GM18520 (cell line): ENCODE results near the gene KIF12.

Experiments used
- ATAC-seq: cut with Tn5 transposase; IDR thresholded peaks from one replicate; pipeline ENCODE4 v1.9.1; 2021; ENCODE audit not compliant: unreplicated experiment

Gene KIF12

DNA sequence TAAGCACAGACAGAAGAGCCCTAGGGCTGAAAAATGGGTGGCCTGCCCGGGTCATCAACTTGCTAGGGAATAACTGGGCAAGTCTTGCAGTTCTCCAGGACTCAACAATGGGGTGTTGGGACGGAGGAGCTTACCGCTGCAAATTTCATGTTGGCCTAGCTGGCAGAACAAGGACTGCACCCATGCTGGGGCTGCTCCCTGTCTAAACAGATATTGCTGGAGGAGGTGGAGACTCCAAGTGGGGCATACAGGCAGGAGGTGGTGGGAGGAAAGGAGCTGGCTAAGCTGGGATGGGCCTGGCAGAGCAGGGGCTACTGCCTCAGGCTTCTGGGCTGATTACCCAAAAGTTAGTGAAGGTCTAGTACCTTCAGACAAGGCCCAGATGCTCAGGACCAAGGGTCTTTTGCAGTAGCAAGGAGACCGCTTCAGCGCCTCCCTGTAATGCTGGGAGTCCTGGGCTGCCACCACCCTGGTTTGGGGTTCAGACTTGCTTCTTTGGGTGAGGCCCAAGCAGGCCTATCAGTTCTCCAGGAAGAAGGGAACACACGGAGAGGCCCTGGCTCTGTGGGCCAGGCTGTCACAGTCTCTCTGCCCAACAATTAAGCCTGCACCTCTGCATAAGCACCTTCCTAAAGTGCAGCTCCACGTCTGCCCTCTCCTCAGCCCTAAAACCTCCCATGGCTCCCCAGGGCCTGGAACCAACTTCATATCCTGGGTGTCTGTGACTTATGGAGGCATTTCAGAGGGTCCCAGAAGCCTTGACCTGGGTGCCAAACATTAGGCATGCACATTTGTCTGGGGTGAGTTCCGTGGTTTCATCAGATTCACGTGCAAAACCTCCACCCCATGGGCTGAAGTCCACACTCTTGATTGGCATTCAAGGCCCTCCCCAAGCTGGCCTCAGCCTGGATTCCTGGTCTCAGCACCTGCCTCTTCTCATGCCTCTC, 24.2 kb upstream of the KIF12 start:
- no peak for ATAC-seq

DNA sequence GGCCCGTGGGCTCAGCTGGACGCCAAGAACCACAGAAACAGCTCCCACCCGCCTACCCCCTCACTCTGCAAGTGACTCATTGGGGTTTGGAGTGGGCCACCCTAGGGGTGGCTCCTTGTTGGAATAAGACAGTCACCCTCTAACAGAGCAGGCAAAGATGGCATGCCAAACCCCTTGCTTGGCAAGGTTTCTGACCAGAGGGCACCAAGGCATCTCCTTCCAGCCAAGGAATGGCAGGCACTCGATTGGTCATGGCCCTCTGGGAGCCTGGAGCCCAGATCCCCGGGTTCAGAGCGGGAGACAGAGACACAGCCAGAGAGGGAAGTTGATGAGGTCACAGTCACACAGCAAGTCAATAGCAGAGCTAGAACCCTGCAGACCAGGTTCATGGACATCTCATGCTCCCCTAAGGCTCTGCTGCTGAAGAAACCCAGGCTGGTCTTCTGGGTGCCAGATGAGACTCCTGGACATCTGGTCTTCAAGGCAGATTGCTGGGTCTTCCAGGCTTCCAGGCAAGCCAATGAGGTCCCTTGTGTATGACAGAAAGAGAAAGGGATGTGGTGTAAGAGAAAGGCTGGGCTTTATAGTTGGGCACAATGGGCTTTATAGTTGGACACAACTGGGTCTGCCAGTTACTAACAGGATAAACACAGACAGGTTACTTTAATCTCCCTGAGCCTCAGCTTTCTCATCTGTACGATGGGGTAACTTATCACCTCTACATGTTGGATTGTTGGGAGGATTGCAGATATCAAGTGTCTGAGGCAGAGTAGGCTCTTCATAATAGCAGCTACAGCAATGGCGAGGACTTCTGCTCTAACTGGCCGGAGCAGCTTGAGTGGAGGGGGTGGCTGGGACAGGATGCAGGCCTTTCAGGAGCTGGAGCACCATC, 23.3 kb upstream of the KIF12 start:
- ATAC-seq, result no peak

DNA sequence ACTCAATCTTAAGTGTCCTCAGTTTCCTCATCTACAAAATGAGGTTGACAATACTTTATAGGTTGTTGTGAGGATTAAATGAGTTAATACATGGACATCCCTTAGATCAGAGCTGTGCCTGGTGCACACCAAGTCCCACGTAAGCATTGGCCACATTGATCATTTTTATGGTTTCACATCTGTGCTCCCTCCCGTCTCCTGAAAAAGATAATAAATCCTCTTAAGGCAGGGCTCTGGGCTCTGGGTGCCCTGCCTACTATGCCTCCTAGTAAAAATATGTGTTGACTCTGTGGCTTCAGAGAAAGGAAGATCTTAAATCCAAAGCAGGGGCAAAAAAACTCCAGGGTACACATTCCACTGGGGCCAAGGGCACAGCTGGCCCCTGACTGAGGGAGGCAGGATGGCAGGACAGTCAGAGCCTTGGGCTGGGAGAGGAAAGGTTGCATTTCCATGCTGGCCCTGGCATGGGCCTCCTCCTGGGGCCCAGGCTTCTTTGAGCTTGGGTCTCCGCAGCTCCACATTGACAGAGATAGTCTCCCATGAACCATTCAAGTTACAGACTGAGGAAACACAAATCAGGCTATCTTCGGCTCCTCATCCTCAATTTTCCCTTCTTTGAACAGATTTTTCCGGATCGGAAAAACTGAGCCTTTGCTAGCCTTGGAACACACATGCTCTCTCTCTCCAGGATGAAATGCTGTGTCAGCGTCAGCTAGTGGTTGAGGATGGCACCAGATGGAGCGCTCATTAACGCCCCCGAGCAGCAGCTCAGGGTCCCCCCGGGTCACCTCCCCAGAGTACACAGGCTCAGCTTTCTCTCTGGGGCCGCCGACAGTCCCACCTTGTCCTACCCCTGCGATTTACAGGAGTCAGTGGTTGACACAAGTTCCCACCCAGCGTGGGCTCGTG, 22.4 kb upstream of the KIF12 start:
- ATAC-seq, result no peak

DNA sequence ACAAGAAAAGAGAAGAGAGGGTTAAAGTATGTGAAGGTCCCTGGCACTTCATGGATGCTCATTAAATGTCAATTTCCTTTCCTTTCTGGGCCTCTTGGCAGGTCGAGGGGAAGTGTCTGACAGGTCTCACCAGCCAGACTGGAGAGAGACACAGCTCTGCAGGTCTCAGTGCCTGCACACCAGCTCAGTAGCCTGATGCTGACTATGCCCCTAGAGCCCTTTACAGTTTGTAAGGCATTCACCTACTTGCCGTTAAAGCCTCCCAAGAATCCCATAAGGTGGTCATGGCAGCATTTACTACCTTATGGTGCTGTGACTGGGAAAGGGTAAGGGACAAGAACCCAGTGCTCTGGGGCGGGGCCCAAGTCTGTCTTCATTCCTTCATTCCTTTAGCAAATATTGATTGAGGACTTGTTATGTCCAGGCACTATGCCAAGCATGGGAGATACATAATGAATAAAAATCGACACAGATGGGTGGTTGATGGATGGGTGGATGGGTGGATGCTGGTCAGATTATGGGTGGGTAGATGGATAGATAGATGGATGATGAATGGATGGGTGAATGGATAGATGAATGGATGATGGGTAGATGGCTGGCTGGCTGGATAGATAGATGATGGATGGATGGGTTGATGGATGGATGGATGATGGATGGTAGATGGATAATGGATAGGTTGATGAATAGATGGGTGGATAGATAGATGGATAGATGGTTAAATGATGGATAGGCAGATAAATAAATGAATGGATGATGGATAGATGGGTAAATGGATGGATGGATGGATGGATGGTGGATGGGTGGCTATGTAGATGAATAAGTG, 21.3 kb upstream of the KIF12 start:
- ATAC-seq, result no peak

DNA sequence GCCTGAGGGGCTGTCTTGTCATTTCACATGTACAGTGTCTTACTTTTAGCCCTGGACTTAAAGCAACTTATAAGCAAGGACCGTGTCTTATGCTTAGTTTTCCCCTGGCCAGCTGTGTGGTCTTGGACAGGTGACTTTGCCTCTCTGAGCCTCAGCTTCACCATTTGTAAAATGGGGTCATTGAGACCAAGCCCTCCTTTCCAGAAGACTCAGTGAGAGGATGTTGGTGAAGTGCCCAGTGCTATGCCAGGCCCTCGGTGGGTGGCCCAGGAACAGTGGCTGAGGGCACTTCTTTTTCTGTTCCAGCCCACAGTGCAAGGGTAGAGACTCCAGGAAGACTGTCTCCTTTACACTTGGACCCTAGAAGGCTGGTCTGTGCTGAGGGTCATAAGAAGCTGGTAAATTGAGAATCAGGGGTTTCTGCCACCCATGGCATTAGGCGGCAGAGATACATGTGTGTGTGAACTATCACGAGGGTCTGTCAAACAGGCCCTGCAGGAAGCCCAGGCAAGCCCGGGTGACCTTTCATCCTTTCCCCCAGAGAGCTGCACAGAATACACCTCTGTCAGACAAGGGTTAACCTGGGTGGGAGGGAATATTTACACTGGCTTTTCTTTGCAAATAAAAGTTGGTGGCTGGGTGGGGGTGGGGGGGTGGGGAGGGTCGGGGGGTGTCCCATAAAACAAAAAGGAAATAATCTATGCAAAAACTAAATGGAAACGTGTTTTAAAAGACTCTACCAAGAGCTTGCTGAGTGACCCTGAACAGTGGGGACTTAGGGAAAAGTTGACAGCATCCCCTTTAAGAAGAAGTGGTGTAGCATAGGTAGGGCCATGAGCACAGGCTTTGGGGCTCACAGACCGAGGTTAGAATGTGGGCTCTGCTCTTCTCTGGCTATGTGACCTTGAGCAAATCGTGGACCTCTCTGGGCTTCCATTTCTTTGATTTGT, 20.4 kb upstream of the KIF12 start:
- ATAC-seq, result no peak

DNA sequence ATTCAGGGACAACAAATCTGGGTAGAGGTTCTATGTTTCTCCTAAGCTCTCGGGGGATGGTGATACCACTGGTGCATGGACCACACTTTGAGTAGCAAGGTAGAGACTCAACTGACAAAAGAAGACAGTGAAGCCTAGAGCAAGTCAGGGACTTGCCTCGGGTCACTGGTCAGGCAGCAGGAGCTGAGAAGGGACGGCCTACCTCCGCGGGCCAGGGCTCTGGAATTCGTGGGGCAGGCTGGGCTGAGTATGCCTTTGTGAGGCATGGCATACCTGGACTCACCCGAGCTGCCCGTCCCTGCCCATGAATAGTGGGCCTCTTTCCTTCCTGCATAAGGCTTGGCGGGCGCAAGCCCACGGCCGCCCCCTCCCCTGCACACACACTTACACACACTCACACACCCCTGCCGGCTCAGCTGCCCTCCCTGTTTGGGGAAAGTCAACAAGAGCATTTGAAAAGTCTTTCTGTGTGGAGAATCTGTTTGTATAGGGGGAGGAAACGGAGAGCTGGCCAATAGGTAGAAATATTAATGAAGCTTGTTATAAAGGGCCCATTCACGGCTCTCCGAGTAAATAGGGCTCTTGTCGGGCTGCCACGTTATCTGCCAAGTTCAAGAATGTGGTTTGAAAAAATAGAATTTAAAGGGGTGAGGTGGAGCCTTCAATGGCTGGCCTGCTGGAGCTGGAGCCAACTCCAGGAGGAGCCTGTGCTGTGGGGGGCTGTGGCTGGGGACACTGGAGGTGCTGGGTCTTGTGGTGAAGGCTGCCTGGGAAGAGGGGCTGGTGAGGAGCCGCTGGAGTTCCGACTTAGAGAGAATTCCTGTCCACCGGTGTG, 19.1 kb upstream of the KIF12 start:
- ATAC-seq, result no peak

DNA sequence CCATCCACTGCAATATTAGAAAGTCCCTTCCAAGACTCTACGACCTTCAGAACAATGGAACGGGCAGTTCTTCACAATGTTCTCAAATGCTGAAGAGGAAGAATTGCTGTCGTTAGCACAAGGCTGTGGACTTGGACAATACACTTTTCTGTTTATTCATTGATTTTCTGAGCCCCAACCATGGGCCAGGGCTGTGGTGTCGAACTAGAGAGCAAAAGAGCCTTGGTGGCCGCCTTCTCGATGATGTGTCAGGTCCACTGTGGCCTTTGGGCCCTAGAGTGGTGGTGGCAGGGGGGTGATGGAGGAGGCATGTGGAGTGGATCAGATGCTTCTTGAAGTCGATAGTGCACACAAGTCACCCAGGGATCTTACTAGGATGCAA, 18.5 kb upstream of the KIF12 start:
- no peak for ATAC-seq

DNA sequence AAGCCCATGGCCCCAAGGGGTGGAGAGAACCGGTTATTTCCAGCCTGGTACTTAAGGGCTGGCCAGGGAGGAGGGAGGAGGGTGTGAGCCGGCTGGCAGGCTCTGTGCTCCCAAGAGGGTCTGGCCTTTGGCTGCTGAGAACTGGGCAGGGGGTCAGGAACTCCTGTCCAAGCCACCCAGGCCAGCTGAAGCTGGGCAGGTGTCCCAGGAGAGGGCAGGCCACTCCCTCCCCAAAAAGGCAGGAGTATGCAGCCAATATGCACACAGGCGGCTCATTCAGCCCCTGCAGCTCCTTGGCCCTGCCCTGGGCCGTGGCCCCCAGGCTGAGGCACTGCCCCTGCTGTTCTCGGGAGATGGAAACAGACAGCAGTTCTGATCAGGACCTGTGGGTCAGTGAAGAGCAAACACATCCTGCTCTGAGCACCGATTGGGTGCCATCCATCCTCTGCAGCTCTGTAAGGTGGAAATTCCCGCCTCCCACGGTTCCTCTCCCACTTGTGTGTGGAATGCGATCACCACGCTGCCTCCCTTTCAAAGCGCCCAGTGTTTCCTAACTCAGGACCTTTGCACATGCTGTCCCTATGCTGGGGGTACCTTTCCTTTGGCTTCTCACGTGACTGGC, 17.1 kb upstream of the KIF12 start:
- no peak for ATAC-seq

DNA sequence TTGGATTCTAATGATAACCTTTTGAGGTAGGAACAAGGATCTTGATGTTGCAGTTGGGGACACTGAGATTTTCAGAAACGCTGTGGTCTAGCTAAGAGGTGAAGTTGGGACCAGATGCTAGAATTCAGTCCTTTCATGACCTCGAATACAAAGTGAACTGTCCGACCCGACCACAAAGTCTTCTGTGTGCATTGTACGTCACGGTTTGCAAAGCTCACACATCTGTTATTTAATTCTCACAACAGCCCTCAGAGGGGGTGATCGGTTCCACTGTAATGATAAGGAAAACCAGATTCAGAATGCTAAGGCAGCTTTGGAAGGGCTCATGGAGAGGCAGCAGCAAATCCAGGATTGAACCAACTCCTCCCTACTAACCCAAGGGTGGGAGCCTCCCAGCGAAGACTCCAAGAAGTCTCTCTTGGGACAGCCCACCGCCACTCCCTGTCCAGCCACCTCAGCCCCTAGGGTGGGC, 16.6 kb upstream of the KIF12 start:
- no peak for ATAC-seq

DNA sequence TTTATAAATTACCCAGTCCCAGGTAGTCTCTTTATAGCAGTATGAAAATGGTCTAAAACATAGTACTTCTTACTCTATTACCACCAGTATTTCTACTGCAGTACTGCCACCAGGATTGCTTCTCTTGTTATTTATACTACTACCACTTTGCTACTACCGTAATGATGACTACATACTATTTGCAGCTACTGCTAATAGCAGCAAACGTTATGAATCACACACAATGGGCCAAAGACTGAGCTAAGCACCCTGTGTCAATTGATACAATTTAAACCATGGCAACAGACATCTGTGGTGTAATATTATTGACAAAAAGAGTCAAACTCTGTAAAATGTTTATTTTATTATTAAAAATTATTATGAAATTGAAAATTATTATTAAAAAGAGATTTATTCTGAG, 15.3 kb upstream of the KIF12 start:
- no peak for ATAC-seq

DNA sequence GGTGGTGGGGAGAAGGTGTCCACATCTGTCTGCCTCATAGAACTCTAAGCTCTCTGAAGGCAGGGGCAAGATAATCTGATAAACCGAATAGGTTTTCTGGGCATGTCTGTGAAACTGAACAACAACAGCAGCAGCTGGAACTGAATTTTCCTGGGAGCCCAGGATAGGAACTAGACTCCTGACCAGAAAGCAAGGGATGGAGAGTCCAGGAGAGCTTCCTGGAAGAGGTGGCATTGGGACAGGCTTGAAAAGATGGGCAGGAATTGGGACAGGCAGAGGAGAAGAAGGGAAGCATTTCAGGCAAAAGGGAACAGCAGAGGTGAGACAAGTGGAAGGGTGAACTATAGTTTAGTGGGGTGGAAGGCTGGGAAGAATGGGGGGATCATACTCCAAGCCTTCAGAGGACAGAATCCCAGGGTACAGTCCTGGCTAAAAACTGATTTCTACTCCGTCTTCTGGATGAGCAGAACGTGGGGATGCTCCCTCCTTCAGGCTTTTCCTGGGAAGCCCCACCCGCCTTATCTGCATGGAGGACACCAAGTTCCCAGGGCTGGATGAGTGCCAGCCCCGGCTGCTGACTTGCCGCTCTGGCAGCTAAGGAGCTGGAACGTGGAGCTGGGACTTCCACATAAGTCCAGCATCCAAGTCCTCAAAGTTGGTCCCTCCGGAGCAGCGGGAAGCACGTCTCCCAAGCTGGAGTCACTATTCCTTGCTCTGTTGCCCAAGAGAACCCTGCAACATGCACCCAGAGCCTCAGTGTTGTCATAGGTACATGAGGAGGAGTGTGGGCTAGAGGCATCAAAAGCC, 13.9 kb upstream of the KIF12 start:
- ATAC-seq, result no peak

DNA sequence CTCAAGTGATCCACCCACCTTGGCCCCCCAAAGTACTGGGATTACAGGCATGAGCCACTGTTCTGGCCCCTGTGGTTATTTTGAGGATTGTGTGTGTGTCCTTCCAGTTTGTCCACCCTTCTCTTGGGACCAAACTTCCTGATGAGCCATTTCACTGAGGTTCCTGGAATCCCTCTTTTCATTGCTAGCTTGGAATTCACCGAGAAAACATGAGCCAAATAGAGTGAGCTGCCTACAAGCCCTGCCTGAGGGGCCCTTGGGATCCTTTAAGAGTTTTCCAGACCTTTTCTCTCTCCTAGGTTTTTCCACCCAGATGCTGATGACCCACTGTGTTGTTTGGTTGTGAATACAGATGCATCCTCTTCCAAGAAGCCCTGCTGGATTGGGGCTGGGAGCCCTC, 13.2 kb upstream of the KIF12 start:
- no peak for ATAC-seq

DNA sequence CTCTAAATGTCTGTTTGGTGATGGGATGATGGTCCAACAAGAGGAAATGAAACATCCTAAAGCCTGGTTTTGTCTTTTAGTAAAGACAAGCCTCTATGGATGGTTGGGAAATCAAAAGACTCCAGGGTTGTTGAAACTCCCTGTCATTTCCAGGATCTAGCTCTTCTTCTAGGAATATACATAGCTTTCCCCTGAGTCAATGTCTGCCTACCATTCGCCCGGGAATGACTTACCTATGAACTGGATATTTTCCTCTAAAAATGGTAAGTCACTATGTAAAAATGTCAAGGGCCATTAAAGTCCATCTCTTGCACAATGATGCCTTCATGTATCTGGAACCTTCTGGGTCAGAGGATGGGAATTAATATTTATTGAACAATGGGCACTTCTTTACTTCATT, 11.1 kb upstream of the KIF12 start:
- no peak for ATAC-seq

DNA sequence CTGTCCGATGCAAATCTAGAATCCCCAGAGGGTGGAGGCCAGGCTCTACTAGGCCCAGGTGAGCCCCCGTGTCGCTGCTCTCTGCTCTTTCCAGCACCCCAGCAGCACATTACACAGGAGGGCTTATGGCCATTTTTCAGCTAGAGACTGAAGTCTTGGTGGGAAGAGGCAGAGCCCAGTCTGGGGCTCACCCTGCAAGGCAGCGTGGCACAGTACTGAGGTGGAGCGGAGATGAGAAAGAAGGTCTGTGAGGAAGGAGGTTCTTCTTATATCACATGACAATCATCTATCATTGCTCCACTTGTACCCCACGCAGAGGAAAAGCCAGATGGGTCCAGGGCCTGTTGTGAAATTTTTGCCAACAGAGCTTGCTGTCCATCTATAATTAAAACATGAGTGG, 10.0 kb upstream of the KIF12 start:
- ATAC-seq, result no peak

DNA sequence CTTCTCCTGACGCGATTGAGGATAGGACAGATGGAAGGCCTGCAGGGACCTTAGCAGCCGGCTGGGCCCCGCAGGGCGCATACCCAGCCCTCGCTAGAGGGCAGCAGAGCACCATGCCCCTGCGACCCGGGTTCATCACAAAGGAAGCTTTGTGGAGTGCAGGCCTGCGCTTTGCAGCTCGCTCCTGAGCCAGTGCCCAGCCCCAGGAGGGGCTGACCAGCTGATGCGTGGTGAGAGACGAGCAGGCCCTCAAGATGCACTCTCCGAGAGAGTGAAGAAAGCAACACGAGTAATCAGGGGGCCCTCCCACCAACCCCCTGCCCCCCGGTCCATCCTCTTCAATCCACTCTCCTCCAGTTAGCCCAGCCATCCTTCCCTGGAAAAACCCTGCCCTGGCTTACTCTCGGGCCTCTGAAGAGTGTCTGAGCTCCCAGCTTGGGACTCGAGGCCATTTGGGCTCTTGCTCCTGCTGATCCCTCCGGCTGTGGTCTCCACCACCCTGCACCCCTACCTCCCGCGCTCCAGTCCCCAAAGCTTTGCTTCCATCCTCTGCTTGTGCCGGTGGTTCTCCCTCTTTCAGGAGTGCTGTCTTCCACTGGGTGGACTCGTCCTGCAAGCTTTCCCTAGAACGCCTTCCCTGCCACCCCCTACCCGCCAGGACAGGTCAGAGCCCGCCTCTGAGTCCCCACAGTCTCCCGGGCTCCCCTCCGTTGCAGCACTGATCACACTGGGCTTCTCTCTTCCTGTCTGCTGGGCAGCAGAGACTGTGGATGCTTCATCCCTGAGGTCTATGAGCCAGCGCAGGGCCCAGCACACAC, 9.1 kb upstream of the KIF12 start:
- no peak for ATAC-seq
